Heart left ventricle (tissue), 16 donors: ENCODE measurements around the gene AIFM1. TPM values are rescaled to one million over a fixed set of nuclear protein-coding genes. Genes with fewer than 3 reads are reported as not detected.

ENCODE experiments used
- ATAC-seq, 4 donors: fragments of 200-7000 bp; cut with Tn5 transposase; one replicate each; pipeline ENCODE4 v1.9.1; 2020 to 2022; ENCODE audit warnings: moderate library complexity in 4 of 4, mild to moderate bottlenecking in 3 of 4, moderate number of reproducible peaks in 1 of 4
- DNase-seq, 5 donors: peaks; one replicate each; pipeline ENCODE4 v3.0.0-alpha.2; 2020
- H3K27ac ChIP-seq, 12 donors: fragments of 200-600 bp; sonication (generic) in 4 of 12; one replicate each; pipeline versions ENCODE4 v1.5.0 to v1.8.0; 2016 to 2022; ENCODE audit warnings: mild to moderate bottlenecking in 2 of 12
- H3K27me3 ChIP-seq, 9 donors: fragments of 200-600 bp; sonication (generic) in 2 of 9; one replicate each; pipeline versions ENCODE4 v1.5.1 to v1.8.0; 2016 to 2022; ENCODE audit warnings: mild to moderate bottlenecking in 3 of 9
- H3K36me3 ChIP-seq, 9 donors: fragments of 200-600 bp; sonication (generic) in 2 of 9; one replicate each; pipeline versions ENCODE4 v1.5.0 to v1.8.0; 2018 to 2022; ENCODE audit warnings: mild to moderate bottlenecking in 2 of 9
- H3K4me1 ChIP-seq, 12 donors: fragments of 200-600 bp; sonication (generic) in 4 of 12; one replicate each; pipeline versions ENCODE4 v1.5.0 to v1.8.0; 2016 to 2022; ENCODE audit warnings: mild to moderate bottlenecking in 3 of 12
- H3K4me3 ChIP-seq, 12 donors: fragments of 200-600 bp; sonication (generic) in 4 of 12; one replicate each; pipeline versions ENCODE4 v1.5.0 to v1.8.0; 2017 to 2022; ENCODE audit warnings: mild to moderate bottlenecking in 9 of 12, moderate library complexity in 4 of 12
- H3K9me3 ChIP-seq, 12 donors: fragments of 200-600 bp; sonication (generic) in 4 of 12; one replicate each; pipeline versions ENCODE4 v1.5.0 to v1.8.0; 2016 to 2022; ENCODE audit warnings: mild to moderate bottlenecking in 1 of 12
- CTCF ChIP-seq, 12 donors: fragments of 200-600 bp; sonication (generic) in 4 of 12; IDR thresholded peaks; one replicate each; pipeline versions ENCODE4 v1.5.0 to v1.8.0; 2018 to 2022; ENCODE audit warnings: antibody characterized with exemption in 12 of 12, mild to moderate bottlenecking in 5 of 12
- POLR2A ChIP-seq, 2 donors: fragments of 450-650 bp; IDR thresholded peaks; one replicate each; pipeline ENCODE4 v1.6.1; 2017; ENCODE audit warnings: antibody characterized with exemption in 2 of 2, mild to moderate bottlenecking in 2 of 2, moderate library complexity in 2 of 2
- WGBS, 4 donors: extraction: QIAGEN DNeasy Blood & Tissue Kit in 2 of 4; methylation state at CpG; one replicate each; pipeline versions ENCODE4 v1.1.5 to v1.1.7; 2013 to 2018; 5-methylcytosine and 5-hydroxymethylcytosine counted together
- intact Hi-C, 10 donors: fragments of 100-400 bp; cut with DNase I; formaldehyde crosslinking; loops; one replicate each; pipeline versions ENCODE4 v1.11.1 to v1.14.2; 2022
- polyA plus RNA-seq, 2 donors: library from polyadenylated mRNA; stranded (reverse); fragments of 200-250 nt; gene quantifications; one replicate each; pipeline ENCODE4 v1.2.3, GENCODE V29; 2013
- total RNA-seq, 9 donors: library from RNA; depleted of rRNA in 2 of 9; stranded (reverse); fragments of >200 nt in 2 of 9; fragmentation: NEBNext Ultra II Directional in 3 of 9; extraction: Animal tissue kit (Norgen Biotek cat#: 25700) in 3 of 9; gene quantifications; one replicate each; pipeline versions ENCODE4 v1.1.0 to v1.2.4, GENCODE V29; 2016 to 2023
- donor health status: ischemic (EF 13 %, LVEDD 7.1; RV severe dilation, severe dysfunction).
- donor health status: healthy with polysubstance abuse.
- donor health status: DM: no; HTN: yes; CAD: no.
- donor health status: DM: no; HTN: no; CAD: no.
- donor health status: ischemic (EF 25% LVEDD 6.9; RV normal size, moderate dysfunction).
- donor health status: ischemic (EF 25% LVEDD 5.7; RV mildly dilated, moderate dysfunction).
- donor health status: healthy.
- donor health status: DM: yes; HTN: yes; CAD: no.
- donor health status: ischemic (EF 35%, LVEDD 5.7; RV mildly dilated, moderate dysfunction).
- donor health status: nonischemic (EF 11% LVEDD 7.7; RV severe dilation, severe dysfunction).
- donor health status: DM: yes; HTN: yes; CAD: no.
- donor health status: PGD.
- donor health status: ischemic (EF 29% LVEDD 5.4; RV normal size, mild dysfunction).
- donor health status: nonischemic (EF 23%, LVEDD 6.1; RV moderate dilation, normal function).

AIFM1 gene
- total and polyA plus RNA-seq, 11 donors = 73.7 to 164 (median 109) TPM

GRCh38 chrX:130083107-130083490 lies 82.5 kb downstream of the AIFM1 start:
- no peak for DNase-seq
- peaks cover 0 to 75% (median 15%) of the 10 kb centered on the region in 12 donors for H3K4me1 ChIP-seq
- 60 to 65% (median 64%) methylated on average over 5 to 7 of the region's 7 CpGs for WGBS, 4 donors
- no peaks in the 10 kb centered on the region for H3K9me3 ChIP-seq
- ATAC-seq = no peak
- TF ChIP-seq POLR2A (IDR thresholded peaks at IDR 0.05) (no peak), CTCF (IDR thresholded peaks at IDR 0.05) (no peak)
- H3K27me3 ChIP-seq = no peaks in the 10 kb centered on the region
- peak overlapping the region in 4 of 12 donors; percentile 23 to 76 (median 60) for H3K27ac ChIP-seq
- intact Hi-C loops = loop anchor here in 5 of 10 donors (2.0 to 5.0 kb wide), 4 partner anchors 34 to 109 kb away; no protein-coding TSS in a partner anchor
- H3K4me3 ChIP-seq = peak overlapping the region in 1 of 12 donors; percentile 33
- H3K36me3 ChIP-seq = no peaks in the 10 kb centered on the region

- peak; percentile 49 to 64 (median 52) for DNase-seq
- Histone ChIP-seq H3K36me3 (no peaks in the 10 kb centered on the region), H3K27ac (peak overlapping the region in 10 of 12 donors; percentile 22 to 76 (median 46)), H3K4me3 (peak overlapping the region in 7 of 12 donors; percentile 10 to 34 (median 24)), H3K4me1 (peaks cover 0 to 69% (median 15%) of the 10 kb centered on the region in 12 donors), H3K27me3 (no peaks in the 10 kb centered on the region), H3K9me3 (no peaks in the 10 kb centered on the region)
- TF ChIP-seq CTCF (IDR thresholded peaks at IDR 0.05) (peak in 5 of 12 donors; percentile 14 to 38 (median 25)), POLR2A (IDR thresholded peaks at IDR 0.05) (no peak)
- ATAC-seq = peak; percentile 29 to 85 (median 57)
- intact Hi-C loops = loop anchor here in 5 of 10 donors (2.0 to 5.0 kb wide), 4 partner anchors 35 to 110 kb away; no protein-coding TSS in a partner anchor
- WGBS, 4 donors = 20 to 59% (median 35%) methylated on average over 28 of the region's 28 CpGs
Observed at GRCh38 chrX:130082244-130083106, 83.2 kb downstream of the AIFM1 start.

GRCh38 chrX:130081421-130082045 lies 84.1 kb downstream of the AIFM1 start:
- peak in 1 of 5 donors; percentile 36 for DNase-seq
- no peaks in the 10 kb centered on the region for H3K36me3 ChIP-seq
- H3K4me1 ChIP-seq = peaks cover 0 to 59% (median 15%) of the 10 kb centered on the region in 12 donors
- WGBS, 4 donors = 35 to 51% (median 50%) methylated on average over 12 of the region's 12 CpGs
- H3K4me3 ChIP-seq = peak overlapping the region in 2 of 12 donors; percentile 28 to 33
- no peaks in the 10 kb centered on the region for H3K9me3 ChIP-seq
- intact Hi-C loops = loop anchor here in 9 of 10 donors (2.0 to 5.0 kb wide), 7 partner anchors 36 to 111 kb away; no protein-coding TSS in a partner anchor
- ATAC-seq = peak in 2 of 4 donors; percentile 3 to 13
- TF ChIP-seq POLR2A (IDR thresholded peaks at IDR 0.05) = no peak
- no peak for TF ChIP-seq CTCF (IDR thresholded peaks at IDR 0.05)
- H3K27ac ChIP-seq = peak overlapping the region in 9 of 12 donors; percentile 22 to 76 (median 50)
- H3K27me3 ChIP-seq = no peaks in the 10 kb centered on the region
